Endothelial cell of umbilical vein (primary cell): ENCODE results near the gene IFNGR1. TPM values are rescaled to one million over a fixed set of nuclear protein-coding genes. Genes with fewer than 3 reads are reported as not detected.
A peak's percentile ranks its signal among the peaks of the same experiment; 100 is the strongest.

Experiments used
- BruUV-seq: library from RNA; stranded (reverse); fragments of 400-500 nt; replicated peaks from 2 replicates; lab custom pipeline; 2021; lab: Mats Ljungman, UMichigan
- CTCF ChIA-PET: fragments of 300-600, 350-600 bp; sonication (Branson Sonifier 250); formaldehyde crosslinking; loops from one replicate; lab custom pipeline; 2021; ENCODE audit warnings: antibody characterized with exemption, inconsistent platforms; lab: Charles Lee
- POLR2A ChIA-PET: fragments of 300-600, 350-600 bp; sonication (Branson Sonifier 250); formaldehyde crosslinking; loops from one replicate; lab custom pipeline; 2021; ENCODE audit warnings: antibody characterized with exemption, inconsistent platforms; lab: Charles Lee
- DNase-seq: peaks from one replicate; pipeline ENCODE4 v3.0.0-alpha.2; 2011; ENCODE audit warnings: low read depth, low spot score
- FAIRE-seq: peaks from 2 replicates; lab custom pipeline; 2011; peaks lifted over from hg19 to GRCh38; lab: Jason Lieb, UNC
- H2AFZ ChIP-seq: 2 replicates; pipeline ENCODE4 v1.6.0; 2012; ENCODE audit warnings: low read depth, low read length, control low read depth, inconsistent platforms
- H3K27ac ChIP-seq: 2 replicates; pipeline ENCODE4 v1.5.1; 2011; ENCODE audit warnings: low read depth, mild to moderate bottlenecking, control low read depth, low read length, moderate library complexity; ENCODE audit not compliant: insufficient read depth
- H3K27me3 ChIP-seq, 2 experiments: 2 replicates each; pipeline versions ENCODE4 v1.6.0 to v1.6.1; 2011; ENCODE audit warnings: low read length in 2 of 2, mixed read lengths in 1 of 2; ENCODE audit not compliant: control insufficient read depth in 2 of 2, insufficient read depth in 2 of 2
- H3K36me3 ChIP-seq, 2 experiments: 2 replicates in 1 of 2; 3 replicates in 1 of 2; pipeline ENCODE4 v1.5.1; 2011; ENCODE audit warnings: low read length in 2 of 2, mild to moderate bottlenecking in 1 of 2, moderate library complexity in 1 of 2; ENCODE audit not compliant: control insufficient read depth in 2 of 2, insufficient read depth in 2 of 2; ENCODE audit errors: extremely low read depth in 1 of 2
- H3K4me1 ChIP-seq: 3 replicates; pipeline ENCODE4 v1.5.1; 2011; ENCODE audit warnings: mild to moderate bottlenecking, low read length; ENCODE audit not compliant: control insufficient read depth, insufficient read depth; ENCODE audit errors: extremely low read depth
- H3K4me2 ChIP-seq: 2 replicates; pipeline ENCODE4 v1.6.1; 2011; ENCODE audit warnings: low read length, control low read depth, mixed read lengths; ENCODE audit not compliant: insufficient read depth
- H3K4me3 ChIP-seq, 3 experiments: fragments of 200-600 bp in 1 of 3; sonication (generic), shearing (Covaris generic) in 1 of 3; replicated peaks in 1 of 3; 2 replicates each; pipeline ENCODE4 v1.5.1; 2011 to 2016; ENCODE audit warnings: control low read depth in 3 of 3, low read length in 3 of 3, mild to moderate bottlenecking in 2 of 3, inconsistent platforms in 1 of 3, low read depth in 1 of 3, moderate library complexity in 1 of 3; ENCODE audit not compliant: insufficient read depth in 1 of 3
- H3K79me2 ChIP-seq: 2 replicates; pipeline ENCODE4 v1.6.0; 2012; ENCODE audit warnings: low read length, inconsistent platforms; ENCODE audit not compliant: control insufficient read depth, insufficient read depth
- H3K9ac ChIP-seq: replicated peaks from 2 replicates; pipeline ENCODE3; 2011; ENCODE audit warnings: low read length, control low read depth; ENCODE audit not compliant: insufficient read depth; ENCODE audit errors: extremely low read depth
- H3K9me1 ChIP-seq: replicated peaks from 3 replicates; pipeline ENCODE4 v1.6.0; 2011; ENCODE audit warnings: mild to moderate bottlenecking, low read length; ENCODE audit not compliant: control insufficient read depth, insufficient read depth; ENCODE audit errors: extremely low read depth
- H3K9me3 ChIP-seq: replicated peaks from 2 replicates; pipeline ENCODE4 v1.5.1; 2012; ENCODE audit warnings: low read length, inconsistent platforms; ENCODE audit not compliant: control insufficient read depth, insufficient read depth
- H4K20me1 ChIP-seq: replicated peaks from 2 replicates; pipeline ENCODE3; 2011; ENCODE audit warnings: mild to moderate bottlenecking, low read length; ENCODE audit not compliant: control insufficient read depth, insufficient read depth; ENCODE audit errors: extremely low read depth
- EZH2 ChIP-seq: IDR thresholded peaks from 2 replicates; pipeline ENCODE4 v1.6.1; 2012; ENCODE audit warnings: borderline replicate concordance, low read depth, mild to moderate bottlenecking, moderate library complexity, low read length, inconsistent platforms; ENCODE audit not compliant: severe bottlenecking
- FOS ChIP-seq: IDR thresholded peaks from 2 replicates; pipeline ENCODE4 v1.6.1; 2011; ENCODE audit warnings: mild to moderate bottlenecking, low read length, moderate library complexity, borderline replicate concordance; ENCODE audit not compliant: insufficient read depth
- GATA2 ChIP-seq: IDR thresholded peaks from 2 replicates; pipeline ENCODE4 v1.7.0; 2011; ENCODE audit warnings: low read depth, mild to moderate bottlenecking, moderate library complexity, mixed read lengths, low read length; ENCODE audit not compliant: insufficient read length, insufficient read depth
- JUN ChIP-seq: IDR thresholded peaks from 2 replicates; pipeline ENCODE4 v1.6.1; 2011; ENCODE audit warnings: borderline replicate concordance, low read depth; ENCODE audit not compliant: insufficient read length, insufficient read depth
- MYC ChIP-seq: IDR thresholded peaks from one replicate; pipeline ENCODE4 v1.6.1; 2011; ENCODE audit warnings: mild to moderate bottlenecking, low read depth, low read length
- POLR2A ChIP-seq: IDR thresholded peaks from 2 replicates; pipeline ENCODE4 v1.6.1; 2012; ENCODE audit warnings: low read depth, mild to moderate bottlenecking, control low read depth, low read length
- POLR2AphosphoS5 ChIP-seq: IDR thresholded peaks from 2 replicates; pipeline ENCODE4 v1.6.1; 2012; ENCODE audit warnings: low read depth, mild to moderate bottlenecking, control low read depth, low read length, moderate library complexity; ENCODE audit not compliant: insufficient read depth
- dilution Hi-C: fragments of 300-500 bp; cut with MboI; formaldehyde crosslinking; loops from one replicate; pipeline ENCODE4 v1.15.0; 2019; ENCODE audit warnings: low sequenced_read_pairs; ENCODE audit not compliant: extremely low pct_ligation_motif_present
- intact Hi-C: fragments of 100-400 bp; cut with micrococcal nuclease; formaldehyde crosslinking; loops from one replicate; pipeline ENCODE4 v1.10.0; 2022
- polyA plus RNA-seq, 4 experiments: library from polyadenylated mRNA; depleted of rRNA in 3 of 4; stranded (reverse) in 3 of 4; unstranded in 1 of 4; fragments of >200 nt; gene quantifications; 2 replicates each; pipeline versions ENCODE4 v1.2.1 to v1.2.3, GENCODE V29; 2011 to 2012; ENCODE audit warnings: missing spikeins in 1 of 4
- total RNA-seq: library from RNA; stranded (reverse); gene quantifications from 2 replicates; pipeline ENCODE4 v1.2.3, GENCODE V29; 2021
- TF ChIP-seq, protein P1 (sequence below): IDR thresholded peaks from 2 replicates; pipeline ENCODE4 v1.6.1; 2011; ENCODE audit not compliant: insufficient read depth, insufficient read length
- TF ChIP-seq, protein P2 (sequence below), 2 donors: IDR thresholded peaks; 1 replicate in 1 of 2; 2 replicates in 1 of 2; pipeline ENCODE4 v1.5.1; 2011; ENCODE audit warnings: low read length in 2 of 2, mild to moderate bottlenecking in 2 of 2, moderate library complexity in 2 of 2, control low read depth in 1 of 2, inconsistent platforms in 1 of 2, low read depth in 1 of 2; ENCODE audit not compliant: insufficient read depth in 1 of 2; ENCODE audit errors: extremely low read depth in 1 of 2

The IFNGR1 gene
- total and polyA plus RNA-seq, 2 donors (not counting 3 experiments of a cell fraction or from before 2014, with no cell fraction given): 19.1 to 31.2 TPM

DNA sequence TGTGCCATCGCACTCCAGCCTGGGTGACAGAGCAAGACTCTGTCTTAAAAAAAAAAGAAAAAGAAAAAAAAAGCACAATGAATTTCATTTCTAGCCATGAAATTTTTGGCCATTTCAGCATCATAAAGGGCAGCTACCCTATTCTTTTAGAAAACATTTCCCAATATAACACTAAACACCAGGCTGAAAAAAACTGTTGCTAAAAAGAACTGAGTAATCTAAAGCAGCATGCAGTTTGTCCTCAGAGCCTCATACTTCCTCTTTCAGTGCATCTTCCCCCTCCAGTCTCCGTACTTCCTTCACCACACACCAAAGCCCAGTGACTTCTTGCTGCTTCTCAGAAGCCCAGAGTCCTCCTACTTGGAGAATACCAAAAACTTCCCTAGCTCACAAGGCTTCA, 5.6 kb upstream of the IFNGR1 start:
- Histone ChIP-seq H3K36me3 (no peaks in the 10 kb centered on the region), H2AFZ (no peak overlapping the region), H3K4me2 (no peak overlapping the region), H3K9me1 (no peaks in the 10 kb centered on the region), H3K9me3 (no peaks in the 10 kb centered on the region), H3K4me1 (peaks cover 25% of the 10 kb centered on the region), H3K4me3 (no peak overlapping the region), H4K20me1 (no peaks in the 10 kb centered on the region), H3K9ac (no peak overlapping the region), H3K79me2 (no peaks in the 10 kb centered on the region), H3K27ac (no peak overlapping the region), H3K27me3 (no peaks in the 10 kb centered on the region)
- no TSS peak for BruUV-seq
- CTCF ChIA-PET: no interaction called here
- POLR2A ChIA-PET: no interaction called here
- TF ChIP-seq, protein P1, sequence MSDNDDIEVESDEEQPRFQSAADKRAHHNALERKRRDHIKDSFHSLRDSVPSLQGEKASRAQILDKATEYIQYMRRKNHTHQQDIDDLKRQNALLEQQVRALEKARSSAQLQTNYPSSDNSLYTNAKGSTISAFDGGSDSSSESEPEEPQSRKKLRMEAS: no peak
- TF ChIP-seq POLR2A (no peak), POLR2AphosphoS5 (no peak), JUN (no peak), MYC (no peak), EZH2 (no peak), FOS (no peak), GATA2 (no peak)
- TF ChIP-seq, protein P2, sequence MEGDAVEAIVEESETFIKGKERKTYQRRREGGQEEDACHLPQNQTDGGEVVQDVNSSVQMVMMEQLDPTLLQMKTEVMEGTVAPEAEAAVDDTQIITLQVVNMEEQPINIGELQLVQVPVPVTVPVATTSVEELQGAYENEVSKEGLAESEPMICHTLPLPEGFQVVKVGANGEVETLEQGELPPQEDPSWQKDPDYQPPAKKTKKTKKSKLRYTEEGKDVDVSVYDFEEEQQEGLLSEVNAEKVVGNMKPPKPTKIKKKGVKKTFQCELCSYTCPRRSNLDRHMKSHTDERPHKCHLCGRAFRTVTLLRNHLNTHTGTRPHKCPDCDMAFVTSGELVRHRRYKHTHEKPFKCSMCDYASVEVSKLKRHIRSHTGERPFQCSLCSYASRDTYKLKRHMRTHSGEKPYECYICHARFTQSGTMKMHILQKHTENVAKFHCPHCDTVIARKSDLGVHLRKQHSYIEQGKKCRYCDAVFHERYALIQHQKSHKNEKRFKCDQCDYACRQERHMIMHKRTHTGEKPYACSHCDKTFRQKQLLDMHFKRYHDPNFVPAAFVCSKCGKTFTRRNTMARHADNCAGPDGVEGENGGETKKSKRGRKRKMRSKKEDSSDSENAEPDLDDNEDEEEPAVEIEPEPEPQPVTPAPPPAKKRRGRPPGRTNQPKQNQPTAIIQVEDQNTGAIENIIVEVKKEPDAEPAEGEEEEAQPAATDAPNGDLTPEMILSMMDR (IDR thresholded peaks at IDR 0.05; ENCODE audit: extremely low read depth in 1 of 2, insufficient read depth in 1 of 2, low read depth in 1 of 2, low read length in 2 of 2): no peak
- dilution Hi-C loops: no loop called here
- intact Hi-C loops: loop anchor here (1.0 to 5.0 kb wide), 2 partner anchors 10 to 937 kb away; partner anchors contain the start of gene BCLAF1
- FAIRE-seq (peak; percentile 4), DNase-seq (no peak)
